MCF 10A (cell line): Measurements from ENCODE around the gene C1QA. TPM values are rescaled to one million over a fixed set of nuclear protein-coding genes. Genes with fewer than 3 reads are reported as not detected.
A peak's percentile ranks its signal among the peaks of the same experiment; 100 is the strongest.

Experiments
- BruUV-seq: library from RNA; stranded (reverse); fragments of 400-500 nt; replicated peaks from 2 replicates; lab custom pipeline; 2021; lab: Mats Ljungman, UMichigan
- CTCF ChIA-PET: fragments of 300-600 bp; sonication (Branson Sonifier 250); formaldehyde crosslinking; extraction: SDS; loops from one replicate; lab custom pipeline; 2021; ENCODE audit warnings: antibody characterized with exemption, inconsistent platforms; lab: Yijun Ruan, JAX
- POLR2A ChIA-PET: fragments of 300-600, 350-650 bp; sonication (Branson Sonifier 250); formaldehyde crosslinking; extraction: SDS; loops from one replicate; lab custom pipeline; 2020; ENCODE audit warnings: antibody characterized with exemption, inconsistent platforms; lab: Yijun Ruan, JAX
- DNase-seq: peaks from one replicate; pipeline ENCODE4 v3.0.0-alpha.2; 2018; ENCODE audit not compliant: unreplicated experiment
- H3K27ac Mint-ChIP-seq: one replicate; pipeline ENCODE4 v1.8.0; 2022; ENCODE audit warnings: mild to moderate bottlenecking, low read depth, mixed read lengths; ENCODE audit not compliant: unreplicated experiment
- H3K27me3 Mint-ChIP-seq: one replicate; pipeline ENCODE4 v1.8.0; 2022; ENCODE audit warnings: mixed read lengths; ENCODE audit not compliant: insufficient read depth, unreplicated experiment
- H3K36me3 Mint-ChIP-seq: one replicate; pipeline ENCODE4 v1.8.0; 2022; ENCODE audit warnings: mild to moderate bottlenecking, moderate library complexity, mixed read lengths; ENCODE audit not compliant: insufficient read depth, unreplicated experiment
- H3K4me1 Mint-ChIP-seq: one replicate; pipeline ENCODE4 v1.8.0; 2022; ENCODE audit warnings: mixed read lengths; ENCODE audit not compliant: insufficient read depth, unreplicated experiment
- H3K4me3 Mint-ChIP-seq: one replicate; pipeline ENCODE4 v1.8.0; 2022; ENCODE audit warnings: mild to moderate bottlenecking, moderate library complexity, mixed read lengths; ENCODE audit not compliant: unreplicated experiment
- H3K9me3 Mint-ChIP-seq: one replicate; pipeline ENCODE4 v1.8.0; 2022; ENCODE audit warnings: mixed read lengths; ENCODE audit not compliant: unreplicated experiment
- intact Hi-C: fragments of 100-400 bp; cut with micrococcal nuclease; formaldehyde crosslinking; loops from 2 replicates; pipeline ENCODE4 v1.14.1; 2022
- total RNA-seq: library from RNA; stranded (reverse); gene quantifications from 2 replicates; pipeline ENCODE4 v1.2.3, GENCODE V29; 2022
- TF ChIP-seq, protein P1 (sequence below): fragments of 200-600 bp; IDR thresholded peaks from one replicate; pipeline ENCODE4 v1.8.0; 2022; ENCODE audit warnings: antibody characterized with exemption, mild to moderate bottlenecking; ENCODE audit not compliant: unreplicated experiment

Gene C1QA
- total RNA-seq, 1 experiment from 2014 or later: not detected

DNA sequence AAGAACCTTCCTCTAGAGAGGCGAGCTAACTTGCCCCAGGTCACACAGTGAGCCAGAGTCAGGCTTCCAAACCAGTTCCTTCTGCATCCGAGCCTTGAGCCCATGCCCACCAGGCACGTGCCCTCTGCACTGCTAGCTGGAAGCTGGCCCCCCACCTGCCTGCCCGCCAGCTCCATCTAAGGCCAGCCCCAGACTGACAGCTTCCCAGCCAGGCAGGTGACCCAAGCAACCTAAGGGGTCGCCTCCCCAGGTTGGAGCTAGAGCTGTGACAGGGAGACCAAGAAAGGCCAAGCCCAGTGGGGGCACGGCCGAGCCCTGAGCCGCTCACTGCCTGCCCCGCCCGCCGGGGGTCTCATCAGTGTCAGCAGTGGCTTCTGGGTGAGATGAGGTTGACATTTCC, 19.9 kb upstream of the C1QA start:
- BruUV-seq: no TSS peak
- H3K4me1 Mint-ChIP-seq: no peaks in the 10 kb centered on the region
- CTCF ChIA-PET: no interaction called here

DNA sequence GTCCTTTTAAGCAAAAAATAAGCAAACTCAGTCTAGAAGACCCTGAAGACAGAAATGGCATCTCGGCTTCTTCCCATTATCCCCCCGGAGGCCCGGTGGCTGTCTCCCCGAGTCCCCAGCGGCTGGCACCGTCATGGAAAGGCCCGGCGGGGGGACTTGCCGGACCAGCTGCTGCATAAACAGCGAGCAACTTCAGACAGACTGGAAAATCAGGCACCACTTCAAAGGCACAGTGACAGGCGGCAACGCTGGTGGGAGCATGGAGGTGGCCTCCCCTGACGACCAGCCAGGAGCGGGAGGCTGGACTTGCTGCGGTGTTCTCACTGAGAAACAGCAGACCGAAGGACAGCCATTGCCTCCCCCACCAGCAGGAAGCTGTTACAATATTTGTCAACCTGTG, 18.4 kb upstream of the C1QA start:
- no peak overlapping the region for H3K4me3 Mint-ChIP-seq
- no peak overlapping the region for H3K27ac Mint-ChIP-seq
- no peaks in the 10 kb centered on the region for H3K36me3 Mint-ChIP-seq
- ChIA-PET POLR2A (no interaction called here), CTCF (no interaction called here)
- BruUV-seq: no TSS peak
- H3K9me3 Mint-ChIP-seq: no peaks in the 10 kb centered on the region
- no peaks in the 10 kb centered on the region for H3K4me1 Mint-ChIP-seq
- TF ChIP-seq, protein P1, sequence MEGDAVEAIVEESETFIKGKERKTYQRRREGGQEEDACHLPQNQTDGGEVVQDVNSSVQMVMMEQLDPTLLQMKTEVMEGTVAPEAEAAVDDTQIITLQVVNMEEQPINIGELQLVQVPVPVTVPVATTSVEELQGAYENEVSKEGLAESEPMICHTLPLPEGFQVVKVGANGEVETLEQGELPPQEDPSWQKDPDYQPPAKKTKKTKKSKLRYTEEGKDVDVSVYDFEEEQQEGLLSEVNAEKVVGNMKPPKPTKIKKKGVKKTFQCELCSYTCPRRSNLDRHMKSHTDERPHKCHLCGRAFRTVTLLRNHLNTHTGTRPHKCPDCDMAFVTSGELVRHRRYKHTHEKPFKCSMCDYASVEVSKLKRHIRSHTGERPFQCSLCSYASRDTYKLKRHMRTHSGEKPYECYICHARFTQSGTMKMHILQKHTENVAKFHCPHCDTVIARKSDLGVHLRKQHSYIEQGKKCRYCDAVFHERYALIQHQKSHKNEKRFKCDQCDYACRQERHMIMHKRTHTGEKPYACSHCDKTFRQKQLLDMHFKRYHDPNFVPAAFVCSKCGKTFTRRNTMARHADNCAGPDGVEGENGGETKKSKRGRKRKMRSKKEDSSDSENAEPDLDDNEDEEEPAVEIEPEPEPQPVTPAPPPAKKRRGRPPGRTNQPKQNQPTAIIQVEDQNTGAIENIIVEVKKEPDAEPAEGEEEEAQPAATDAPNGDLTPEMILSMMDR: no peak
- intact Hi-C loops: no loop called here
- DNase-seq: no peak
- H3K27me3 Mint-ChIP-seq: peaks cover 88% of the 10 kb centered on the region

More for the DNA sequence above, 19.9 kb upstream of the C1QA start:
- no peak overlapping the region for H3K4me3 Mint-ChIP-seq
- TF ChIP-seq, protein P1: no peak
- no peaks in the 10 kb centered on the region for H3K36me3 Mint-ChIP-seq
- no peak for DNase-seq
- POLR2A ChIA-PET: no interaction called here
- no peaks in the 10 kb centered on the region for H3K9me3 Mint-ChIP-seq
- H3K27ac Mint-ChIP-seq: no peak overlapping the region
- H3K27me3 Mint-ChIP-seq: peaks cover 73% of the 10 kb centered on the region
- intact Hi-C loops: no loop called here

DNA sequence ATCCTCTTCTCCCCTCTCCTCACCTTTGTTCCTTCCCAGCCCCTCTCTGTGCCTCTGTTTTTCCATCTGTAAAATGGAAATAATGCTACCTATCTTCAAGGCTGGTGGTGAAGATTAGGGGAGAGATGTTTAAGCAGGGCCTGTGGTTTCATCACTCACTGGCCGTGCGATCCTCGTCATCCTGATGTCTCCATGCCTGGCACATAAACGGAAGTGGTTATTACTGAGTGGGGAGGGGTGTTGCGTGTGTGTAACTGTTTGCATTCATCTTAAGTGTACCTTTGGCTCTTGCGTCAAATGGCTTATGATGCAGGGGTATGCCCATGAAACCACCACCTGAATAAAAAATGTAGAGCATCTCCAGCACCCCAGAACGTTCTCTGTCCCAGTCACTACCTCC, 17.2 kb upstream of the C1QA start:
- TF ChIP-seq, protein P1: no peak
- Mint-ChIP-seq H3K27me3 (peaks cover 95% of the 10 kb centered on the region), H3K4me3 (no peak overlapping the region), H3K36me3 (no peaks in the 10 kb centered on the region), H3K27ac (no peak overlapping the region), H3K4me1 (no peaks in the 10 kb centered on the region), H3K9me3 (no peaks in the 10 kb centered on the region)
- no TSS peak for BruUV-seq
- ChIA-PET CTCF (no interaction called here), POLR2A (no interaction called here)
- peak; percentile 8 for DNase-seq
- intact Hi-C loops: no loop called here

DNA sequence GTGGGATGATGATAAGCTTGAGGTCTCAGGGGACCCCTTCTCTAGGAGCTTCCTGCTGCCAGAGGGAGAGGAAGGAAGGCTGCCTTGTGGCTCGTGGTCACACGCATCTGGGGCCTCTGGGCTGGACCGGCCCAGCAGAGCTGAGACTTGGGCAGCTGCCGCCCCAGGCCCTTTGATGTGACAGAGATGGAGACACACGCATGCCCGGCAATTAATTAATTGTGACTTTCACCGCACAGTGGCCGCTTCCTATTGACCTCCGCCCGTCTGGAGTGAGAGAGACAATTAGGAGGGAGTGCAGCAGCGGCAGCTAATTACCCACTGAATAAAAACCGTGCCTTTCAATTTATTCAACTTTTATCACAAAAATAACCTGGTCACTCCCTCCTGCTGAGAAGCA, 16.6 kb upstream of the C1QA start:
- no peak overlapping the region for H3K4me3 Mint-ChIP-seq
- ChIA-PET CTCF (no interaction called here), POLR2A (no interaction called here)
- intact Hi-C loops: no loop called here
- BruUV-seq: no TSS peak
- no peak for DNase-seq
- no peak overlapping the region for H3K27ac Mint-ChIP-seq
- TF ChIP-seq, protein P1: no peak
- no peaks in the 10 kb centered on the region for H3K9me3 Mint-ChIP-seq
- H3K27me3 Mint-ChIP-seq: peaks cover 95% of the 10 kb centered on the region
- H3K36me3 Mint-ChIP-seq: no peaks in the 10 kb centered on the region
- H3K4me1 Mint-ChIP-seq: no peaks in the 10 kb centered on the region
